Breast epithelium (tissue), 4 donors: ENCODE data around the gene MAPK10. TPM values are rescaled to one million over a fixed set of nuclear protein-coding genes. Genes with fewer than 3 reads are reported as not detected.

Experiments
- DNase-seq, 2 donors: peaks; one replicate each; pipeline ENCODE4 v3.0.0-alpha.2; 2019; ENCODE audit warnings: low spot score in 2 of 2
- H3K27ac ChIP-seq, 2 donors: fragments of 200-600 bp; sonication (generic) in 1 of 2; one replicate each; pipeline ENCODE4 v1.5.1; 2016 to 2019; ENCODE audit warnings: mild to moderate bottlenecking in 1 of 2
- H3K27me3 ChIP-seq, 2 donors: fragments of 200-600 bp; sonication (generic) in 1 of 2; one replicate each; pipeline versions ENCODE4 v1.5.1 to v1.6.0; 2017 to 2019; ENCODE audit warnings: control low read depth in 1 of 2, mild to moderate bottlenecking in 1 of 2
- H3K36me3 ChIP-seq: fragments of 200-600 bp; one replicate; pipeline ENCODE4 v1.5.1; 2019
- H3K4me1 ChIP-seq, 2 donors: fragments of 200-600 bp; sonication (generic); one replicate each; pipeline ENCODE4 v1.5.1; 2016 to 2019; ENCODE audit warnings: control low read depth in 1 of 2
- H3K4me3 ChIP-seq, 3 donors: fragments of 200-600 bp; sonication (generic); 1 replicate in 2 of 3; 2 replicates in 1 of 3; pipeline ENCODE4 v1.5.1; 2016 to 2019; ENCODE audit warnings: mild to moderate bottlenecking in 3 of 3, moderate library complexity in 2 of 3
- H3K9me3 ChIP-seq, 2 donors: fragments of 200-600 bp; sonication (generic) in 1 of 2; one replicate each; pipeline ENCODE4 v1.5.1; 2016 to 2019; ENCODE audit warnings: control low read depth in 1 of 2
- CTCF ChIP-seq, 3 donors: fragments of 450-650 bp; IDR thresholded peaks; one replicate each; pipeline ENCODE4 v1.5.1; 2016 to 2017; ENCODE audit warnings: antibody characterized with exemption in 3 of 3, mild to moderate bottlenecking in 3 of 3, moderate library complexity in 3 of 3
- POLR2A ChIP-seq: fragments of 450-650 bp; IDR thresholded peaks from one replicate; pipeline ENCODE4 v1.6.1; 2016; ENCODE audit warnings: antibody characterized with exemption, mild to moderate bottlenecking, moderate library complexity
- POLR2AphosphoS5 ChIP-seq, 3 donors: sonication (generic); formaldehyde crosslinking; IDR thresholded peaks; one replicate each; pipeline ENCODE4 v1.6.1; 2017; ENCODE audit warnings: antibody characterized with exemption in 3 of 3
- intact Hi-C: fragments of 100-400 bp; cut with DNase I; formaldehyde crosslinking; loops from one replicate; pipeline ENCODE4 v1.15.1; 2023; ENCODE audit warnings: low total_unique reads
- total RNA-seq, 3 donors: library from RNA; depleted of rRNA; stranded (reverse); fragments of >200 nt; gene quantifications; one replicate each; pipeline ENCODE4 v1.1.0, GENCODE V29; 2016

MAPK10 gene
- total RNA-seq, 3 donors from 2014 or later: 18.4 to 46.2 (median 24.6) TPM

GRCh38 chr4:86131456-86131855 lies 228.4 kb downstream of the MAPK10 start:
- Histone ChIP-seq H3K36me3 (no peaks in the 10 kb centered on the region), H3K27ac (no peak overlapping the region), H3K27me3 (no peaks in the 10 kb centered on the region), H3K4me3 (no peak overlapping the region), H3K4me1 (no peaks in the 10 kb centered on the region), H3K9me3 (no peaks in the 10 kb centered on the region)
- TF ChIP-seq POLR2AphosphoS5 (IDR thresholded peaks at IDR 0.05) (no peak), POLR2A (no peak), CTCF (IDR thresholded peaks at IDR 0.05) (no peak)
- DNase-seq: no peak
- intact Hi-C loops: no loop called here

- H3K27me3 ChIP-seq: no peaks in the 10 kb centered on the region
- H3K27ac ChIP-seq: no peak overlapping the region
- no peaks in the 10 kb centered on the region for H3K36me3 ChIP-seq
- H3K4me3 ChIP-seq: no peak overlapping the region
- no peaks in the 10 kb centered on the region for H3K9me3 ChIP-seq
- intact Hi-C loops: no loop called here
- TF ChIP-seq CTCF (IDR thresholded peaks at IDR 0.05): no peak
- no peak for TF ChIP-seq POLR2A
- no peak for TF ChIP-seq POLR2AphosphoS5 (IDR thresholded peaks at IDR 0.05)
- no peaks in the 10 kb centered on the region for H3K4me1 ChIP-seq
- DNase-seq: no peak
These were observed 229.5 kb downstream of the MAPK10 start for GRCh38 chr4:86130160-86130933.

- H3K27ac ChIP-seq: no peak overlapping the region
- intact Hi-C loops: no loop called here
These were observed 230.3 kb downstream of the MAPK10 start for GRCh38 chr4:86129546-86129945.

GRCh38 chr4:86122404-86122803 lies 237.4 kb downstream of the MAPK10 start:
- no peaks in the 10 kb centered on the region for H3K36me3 ChIP-seq
- no peaks in the 10 kb centered on the region for H3K4me1 ChIP-seq
- H3K9me3 ChIP-seq: no peaks in the 10 kb centered on the region
- intact Hi-C loops: no loop called here
- no peak for DNase-seq
- no peak overlapping the region for H3K4me3 ChIP-seq
- H3K27me3 ChIP-seq: no peaks in the 10 kb centered on the region
- no peak for TF ChIP-seq POLR2A
- H3K27ac ChIP-seq: no peak overlapping the region

More at GRCh38 chr4:86129546-86129945, 230.3 kb downstream of the MAPK10 start:
- Histone ChIP-seq H3K27me3 (no peaks in the 10 kb centered on the region), H3K9me3 (no peaks in the 10 kb centered on the region), H3K4me1 (no peaks in the 10 kb centered on the region), H3K36me3 (no peaks in the 10 kb centered on the region), H3K4me3 (no peak overlapping the region)
- DNase-seq: no peak
- no peak for TF ChIP-seq CTCF (IDR thresholded peaks at IDR 0.05)
- TF ChIP-seq POLR2AphosphoS5 (IDR thresholded peaks at IDR 0.05): no peak
- no peak for TF ChIP-seq POLR2A

GRCh38 chr4:86118711-86119110 lies 241.1 kb downstream of the MAPK10 start:
- Histone ChIP-seq H3K4me3 (no peak overlapping the region), H3K4me1 (no peaks in the 10 kb centered on the region), H3K9me3 (no peaks in the 10 kb centered on the region), H3K27ac (no peak overlapping the region), H3K36me3 (no peaks in the 10 kb centered on the region), H3K27me3 (no peaks in the 10 kb centered on the region)
- no peak for DNase-seq
- TF ChIP-seq CTCF (IDR thresholded peaks at IDR 0.05): no peak
- intact Hi-C loops: no loop called here
